MM.1S (cell line): ENCODE results near the gene VSIR.

Experiments used
- DNase-seq: peaks from one replicate; pipeline ENCODE4 v3.0.0-alpha.2; 2015
- H2AFZ ChIP-seq: fragments of 300-600 bp; sonication (generic); 2 replicates; pipeline ENCODE4 v1.6.0; 2016; ENCODE audit warnings: antibody characterized with exemption, low read length
- H3F3A ChIP-seq: fragments of 300-600 bp; sonication (generic); 2 replicates; pipeline ENCODE4 v1.6.1; 2016; ENCODE audit warnings: mild to moderate bottlenecking, antibody characterized with exemption, low read length, moderate library complexity, mixed read lengths; ENCODE audit not compliant: insufficient read depth
- H3K27ac ChIP-seq: fragments of 300-600 bp; sonication (generic); 2 replicates; pipeline ENCODE4 v1.5.1; 2016; ENCODE audit warnings: mild to moderate bottlenecking, low read length
- H3K27me3 ChIP-seq: fragments of 300-600 bp; sonication (generic); replicated peaks from 2 replicates; pipeline ENCODE4 v1.6.0; 2016; ENCODE audit warnings: low read length; ENCODE audit not compliant: insufficient read depth
- H3K36me3 ChIP-seq: fragments of 300-600 bp; sonication (generic); replicated peaks from 2 replicates; pipeline ENCODE4 v1.6.1; 2016; ENCODE audit warnings: mild to moderate bottlenecking, low read length, mixed read lengths; ENCODE audit not compliant: insufficient read depth
- H3K4me1 ChIP-seq: fragments of 300-600 bp; sonication (generic); 2 replicates; pipeline ENCODE4 v1.6.1; 2016; ENCODE audit warnings: low read length, mixed read lengths
- H3K4me2 ChIP-seq: fragments of 300-600 bp; sonication (generic); 2 replicates; pipeline ENCODE4 v1.6.0; 2016; ENCODE audit warnings: low read depth, low read length
- H3K4me3 ChIP-seq: fragments of 300-600 bp; sonication (generic); 2 replicates; pipeline ENCODE4 v1.5.1; 2016; ENCODE audit warnings: low read length, mixed read lengths
- H3K79me2 ChIP-seq: fragments of 300-600 bp; sonication (generic); 2 replicates; pipeline ENCODE4 v1.6.1; 2016; ENCODE audit warnings: mixed run types, low read length, mixed read lengths
- H3K9ac ChIP-seq: fragments of 300-600 bp; sonication (generic); 2 replicates; pipeline ENCODE4 v1.6.1; 2016; ENCODE audit warnings: low read length, mixed read lengths
- H3K9me2 ChIP-seq: fragments of 300-600 bp; sonication (generic); replicated peaks from 2 replicates; pipeline ENCODE4 v1.6.1; 2016; ENCODE audit warnings: mild to moderate bottlenecking, low read length, mixed read lengths; ENCODE audit not compliant: insufficient read depth
- H3K9me3 ChIP-seq: fragments of 300-600 bp; sonication (generic); replicated peaks from 2 replicates; pipeline ENCODE4 v1.6.1; 2016; ENCODE audit warnings: mild to moderate bottlenecking, low read length, mixed read lengths; ENCODE audit not compliant: insufficient read depth
- H4K20me1 ChIP-seq: fragments of 300-600 bp; sonication (generic); 2 replicates; pipeline ENCODE4 v1.6.1; 2016; ENCODE audit warnings: mild to moderate bottlenecking, low read length, moderate library complexity, mixed read lengths; ENCODE audit not compliant: insufficient read depth
- EZH2 ChIP-seq: fragments of 300-600 bp; sonication (generic); optimal IDR thresholded peaks from 2 replicates; pipeline ENCODE3; 2017; ENCODE audit warnings: low read depth, mild to moderate bottlenecking, antibody characterized with exemption, low read length, mixed read lengths
- EZH2phosphoT487 ChIP-seq: fragments of 300-600 bp; sonication (generic); IDR thresholded peaks from 2 replicates; pipeline ENCODE4 v1.6.1; 2018; ENCODE audit warnings: antibody characterized with exemption, low read length
- TF ChIP-seq, protein P1 (sequence below): fragments of 300-600 bp; sonication (generic); IDR thresholded peaks from 2 replicates; pipeline ENCODE4 v1.5.1; 2016; ENCODE audit warnings: antibody characterized with exemption, low read length, mixed read lengths

Gene VSIR

GRCh38 chr10:71725249-71725648 lies 48.1 kb downstream of the VSIR start:
- TF ChIP-seq, protein P1, sequence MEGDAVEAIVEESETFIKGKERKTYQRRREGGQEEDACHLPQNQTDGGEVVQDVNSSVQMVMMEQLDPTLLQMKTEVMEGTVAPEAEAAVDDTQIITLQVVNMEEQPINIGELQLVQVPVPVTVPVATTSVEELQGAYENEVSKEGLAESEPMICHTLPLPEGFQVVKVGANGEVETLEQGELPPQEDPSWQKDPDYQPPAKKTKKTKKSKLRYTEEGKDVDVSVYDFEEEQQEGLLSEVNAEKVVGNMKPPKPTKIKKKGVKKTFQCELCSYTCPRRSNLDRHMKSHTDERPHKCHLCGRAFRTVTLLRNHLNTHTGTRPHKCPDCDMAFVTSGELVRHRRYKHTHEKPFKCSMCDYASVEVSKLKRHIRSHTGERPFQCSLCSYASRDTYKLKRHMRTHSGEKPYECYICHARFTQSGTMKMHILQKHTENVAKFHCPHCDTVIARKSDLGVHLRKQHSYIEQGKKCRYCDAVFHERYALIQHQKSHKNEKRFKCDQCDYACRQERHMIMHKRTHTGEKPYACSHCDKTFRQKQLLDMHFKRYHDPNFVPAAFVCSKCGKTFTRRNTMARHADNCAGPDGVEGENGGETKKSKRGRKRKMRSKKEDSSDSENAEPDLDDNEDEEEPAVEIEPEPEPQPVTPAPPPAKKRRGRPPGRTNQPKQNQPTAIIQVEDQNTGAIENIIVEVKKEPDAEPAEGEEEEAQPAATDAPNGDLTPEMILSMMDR: no peak
- TF ChIP-seq EZH2phosphoT487 (no peak), EZH2 (no peak)
- Histone ChIP-seq H2AFZ (no peak overlapping the region), H3K36me3 (no peaks in the 10 kb centered on the region), H3K9me2 (no peaks in the 10 kb centered on the region), H3K4me3 (no peak overlapping the region), H3K9me3 (no peaks in the 10 kb centered on the region), H3K27ac (no peak overlapping the region), H3K27me3 (no peaks in the 10 kb centered on the region), H3K79me2 (no peaks in the 10 kb centered on the region), H3F3A (peaks cover 23% of the 10 kb centered on the region), H4K20me1 (no peaks in the 10 kb centered on the region), H3K4me1 (peaks cover 29% of the 10 kb centered on the region), H3K9ac (no peak overlapping the region), H3K4me2 (no peak overlapping the region)
- DNase-seq: no peak

DNA sequence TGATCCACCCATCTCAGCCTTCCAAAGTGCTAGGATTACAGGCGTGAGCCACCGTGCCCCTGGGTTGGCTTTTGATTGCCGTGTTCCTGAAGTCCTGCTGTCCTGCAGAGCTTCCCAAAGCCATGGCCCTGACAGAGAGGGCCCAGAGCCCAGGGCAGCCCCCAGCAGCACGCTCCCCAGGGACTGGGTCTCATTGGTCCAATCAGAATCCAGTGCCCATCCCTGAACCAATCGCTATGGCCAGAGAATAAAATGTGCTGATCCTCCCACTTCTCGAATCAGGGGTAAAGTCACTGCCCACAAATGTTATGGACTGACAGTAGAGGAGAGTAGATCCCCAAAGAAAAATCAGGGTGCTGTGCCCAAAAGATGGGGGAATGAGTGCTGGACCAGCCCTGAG lies 48.8 kb downstream of the VSIR start:
- Histone ChIP-seq H3K9ac (no peak overlapping the region), H2AFZ (no peak overlapping the region), H3K4me3 (no peak overlapping the region), H3K4me2 (no peak overlapping the region), H3K9me3 (no peaks in the 10 kb centered on the region), H3K79me2 (no peaks in the 10 kb centered on the region), H3K27ac (no peak overlapping the region), H3F3A (peaks cover 23% of the 10 kb centered on the region), H3K9me2 (no peaks in the 10 kb centered on the region), H3K4me1 (peaks cover 29% of the 10 kb centered on the region), H3K27me3 (no peaks in the 10 kb centered on the region), H4K20me1 (no peaks in the 10 kb centered on the region), H3K36me3 (no peaks in the 10 kb centered on the region)
- no peak for DNase-seq
- TF ChIP-seq, protein P1: no peak
- TF ChIP-seq EZH2: no peak
- TF ChIP-seq EZH2phosphoT487: no peak

DNA sequence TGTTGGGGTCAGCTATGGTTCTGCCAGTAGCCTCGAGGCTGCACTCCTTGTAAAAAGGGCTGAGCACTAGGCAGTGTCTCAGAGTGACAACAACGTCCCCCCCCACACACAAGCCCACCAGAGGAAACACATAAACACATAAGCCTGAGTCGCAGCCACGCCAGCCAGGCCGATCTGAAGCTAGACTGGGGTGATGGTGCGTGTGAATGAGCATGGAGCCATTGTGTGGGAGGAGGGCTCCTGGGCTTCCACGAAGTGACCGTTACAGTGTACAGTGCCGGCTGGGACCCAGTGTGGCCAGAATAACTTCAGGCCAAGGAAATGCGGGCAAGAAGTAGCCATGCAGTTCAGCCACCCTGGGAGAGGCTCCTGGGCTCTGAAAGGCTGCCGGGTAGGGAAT lies 50.0 kb downstream of the VSIR start:
- Histone ChIP-seq H3K4me1 (peaks cover 21% of the 10 kb centered on the region), H3K27ac (no peak overlapping the region), H3F3A (peaks cover 20% of the 10 kb centered on the region), H3K4me2 (no peak overlapping the region), H3K9ac (no peak overlapping the region), H3K27me3 (no peaks in the 10 kb centered on the region), H3K36me3 (no peaks in the 10 kb centered on the region), H3K9me3 (no peaks in the 10 kb centered on the region), H2AFZ (no peak overlapping the region), H3K4me3 (no peak overlapping the region), H3K9me2 (no peaks in the 10 kb centered on the region), H3K79me2 (no peaks in the 10 kb centered on the region), H4K20me1 (no peaks in the 10 kb centered on the region)
- TF ChIP-seq EZH2: no peak
- TF ChIP-seq, protein P1: no peak
- no peak for TF ChIP-seq EZH2phosphoT487
- DNase-seq: no peak
